ENCODE data around the gene XYLT1.
A peak's percentile ranks its signal among the peaks of the same experiment; 100 is the strongest.

XYLT1 gene

GRCh38 chr16:17231972-17232371 lies 238.8 kb downstream of the XYLT1 start:
- no peak for DNase-seq (ENCODE audit: low read depth in 3 of 3)

GRCh38 chr16:17230932-17231581 lies 239.7 kb downstream of the XYLT1 start:
- no peak for DNase-seq (ENCODE audit: low read depth in 3 of 3)

DNA sequence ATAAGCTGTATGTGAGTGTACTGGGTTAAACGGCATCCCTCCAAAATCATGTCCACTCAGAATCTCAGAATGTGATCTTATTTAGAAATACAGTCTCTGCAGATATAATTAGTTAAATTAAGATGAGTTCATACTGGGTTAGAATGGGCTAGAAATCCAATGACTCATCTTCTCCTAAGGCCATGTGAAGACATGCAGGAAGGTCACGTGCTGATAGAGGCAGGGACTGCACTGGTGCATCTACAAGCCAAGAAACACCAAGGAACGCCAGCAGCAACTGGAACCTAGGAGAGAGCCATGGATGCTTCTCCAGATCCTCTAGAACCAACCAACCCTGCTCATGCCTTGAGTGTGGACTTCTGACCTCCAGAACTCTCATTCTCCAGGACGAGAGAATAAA lies 241.0 kb downstream of the XYLT1 start:
- no peak for DNase-seq (ENCODE audit: low read depth in 3 of 3)

GRCh38 chr16:17229131-17229530 lies 241.6 kb downstream of the XYLT1 start:
- DNase-seq (ENCODE audit: low read depth in 3 of 3) = no peak

DNA sequence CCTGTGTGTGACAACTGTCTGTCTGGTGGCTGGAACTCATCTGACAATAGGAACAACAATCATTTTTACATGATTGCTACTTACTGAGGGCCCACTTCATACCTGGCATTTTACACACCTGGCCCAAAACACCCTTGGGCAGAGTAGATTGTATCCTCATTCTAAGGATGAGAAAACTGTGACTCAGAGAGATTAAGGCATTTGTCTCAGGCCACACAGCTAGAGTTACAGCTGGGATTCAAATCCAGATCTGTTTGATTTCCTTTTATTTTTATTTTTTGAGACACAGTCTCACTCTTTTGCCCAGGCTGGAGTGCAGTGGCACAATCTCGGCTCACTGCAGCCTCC lies 242.1 kb downstream of the XYLT1 start:
- no peak for DNase-seq (ENCODE audit: low read depth in 3 of 3)

DNA sequence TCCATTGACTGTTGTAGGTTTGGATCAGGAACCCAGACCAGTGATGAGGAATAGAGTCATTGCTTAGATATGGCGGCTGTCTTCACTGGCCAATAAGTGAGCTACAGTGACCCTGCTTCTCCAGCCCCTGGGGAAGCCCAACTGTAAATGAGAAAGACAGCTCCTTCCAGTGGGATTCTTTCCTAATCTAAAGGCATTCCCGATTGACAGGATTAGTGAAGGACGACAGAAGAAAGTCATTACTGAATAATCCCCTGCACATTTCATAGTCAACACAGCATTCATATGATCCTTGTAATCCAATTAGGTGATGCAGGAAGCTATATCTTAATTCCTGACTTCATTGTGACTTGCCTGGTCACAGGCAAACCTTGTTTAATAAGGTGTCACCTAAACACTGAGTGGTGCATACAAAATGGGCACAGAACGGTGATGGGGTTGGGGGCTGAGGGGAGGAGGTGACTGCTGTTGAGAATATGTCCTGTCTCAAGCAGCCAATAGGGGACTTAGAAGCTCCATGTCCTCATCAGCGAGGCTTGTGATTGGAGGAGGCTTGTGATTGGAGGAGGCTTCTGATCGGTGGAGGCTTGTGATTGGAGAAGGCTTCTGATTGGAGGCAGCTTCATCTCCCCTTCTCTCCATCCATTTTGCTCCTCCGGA lies 242.6 kb downstream of the XYLT1 start:
- DNase-seq (ENCODE audit: low read depth in 3 of 3) = no peak

- no peak for DNase-seq (ENCODE audit: low read depth in 3 of 3)
Observed at GRCh38 chr16:17227278-17227677, 243.5 kb downstream of the XYLT1 start.

DNA sequence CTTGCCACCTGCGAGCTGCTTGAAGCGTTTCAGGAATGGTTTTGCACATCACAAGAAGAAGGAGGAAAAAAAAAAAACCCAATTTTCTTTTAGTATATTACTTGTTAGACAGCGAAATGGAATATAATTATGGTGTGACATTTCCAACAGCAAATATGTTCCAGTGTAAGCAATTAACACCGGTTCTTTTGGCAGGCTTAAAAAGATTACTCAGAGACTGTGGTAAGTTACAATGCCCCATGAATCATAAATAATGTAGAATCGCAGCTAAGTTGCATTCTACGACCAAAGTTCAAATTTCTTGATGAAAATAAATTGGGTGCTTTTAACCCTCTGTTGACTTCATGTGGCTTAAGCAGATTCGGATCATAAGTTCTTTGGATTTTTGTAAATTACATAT lies 245.2 kb downstream of the XYLT1 start:
- no peak for DNase-seq (ENCODE audit: low read depth in 3 of 3)

DNA sequence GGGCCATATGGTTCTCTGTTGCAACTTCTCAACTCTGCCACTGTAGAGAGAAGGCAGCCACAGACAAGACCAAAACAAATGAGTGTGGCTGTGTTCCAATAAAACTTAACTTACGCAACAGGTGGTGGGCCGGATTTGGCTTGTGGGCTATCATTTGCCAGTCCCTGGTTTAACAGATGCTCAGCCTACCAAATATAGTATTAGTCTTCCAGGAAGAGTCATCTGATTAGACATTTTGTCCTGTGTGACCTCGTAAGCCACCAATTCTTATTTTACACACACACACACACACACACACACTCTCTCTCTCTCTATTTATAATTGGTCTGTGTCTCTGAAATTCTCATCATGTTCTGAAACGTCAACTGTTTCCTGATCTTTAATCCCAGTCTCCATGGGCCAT lies 245.9 kb downstream of the XYLT1 start:
- DNase-seq (ENCODE audit: low read depth in 3 of 3) = no peak

GRCh38 chr16:17224350-17224749 lies 246.4 kb downstream of the XYLT1 start:
- DNase-seq (ENCODE audit: low read depth in 3 of 3) = no peak

- DNase-seq (ENCODE audit: low read depth in 3 of 3) = no peak
Observed at GRCh38 chr16:17223576-17223975, 247.2 kb downstream of the XYLT1 start.

- no peak for DNase-seq (ENCODE audit: low read depth in 3 of 3)
Observed at GRCh38 chr16:17222871-17223401, 247.8 kb downstream of the XYLT1 start.

DNA sequence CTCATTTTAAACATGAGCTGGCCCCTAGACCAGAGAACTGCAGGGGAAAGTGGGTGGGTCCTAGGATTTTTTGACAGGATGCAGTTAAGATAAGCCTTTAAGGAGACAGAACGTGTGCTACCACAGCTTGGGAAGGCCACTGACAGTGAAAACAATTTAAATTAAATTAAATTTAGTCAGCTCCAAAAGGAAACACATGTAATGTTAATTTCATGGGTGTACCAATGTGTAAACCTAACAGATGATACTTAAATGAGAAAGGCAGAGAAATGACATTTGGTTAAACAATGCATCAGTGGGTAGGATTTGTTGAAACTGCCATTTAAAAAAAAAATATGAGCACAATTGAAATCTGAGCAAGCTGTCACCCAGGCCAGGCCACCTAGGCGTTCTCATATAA lies 250.8 kb downstream of the XYLT1 start:
- DNase-seq (ENCODE audit: low read depth in 3 of 3) = no peak

DNA sequence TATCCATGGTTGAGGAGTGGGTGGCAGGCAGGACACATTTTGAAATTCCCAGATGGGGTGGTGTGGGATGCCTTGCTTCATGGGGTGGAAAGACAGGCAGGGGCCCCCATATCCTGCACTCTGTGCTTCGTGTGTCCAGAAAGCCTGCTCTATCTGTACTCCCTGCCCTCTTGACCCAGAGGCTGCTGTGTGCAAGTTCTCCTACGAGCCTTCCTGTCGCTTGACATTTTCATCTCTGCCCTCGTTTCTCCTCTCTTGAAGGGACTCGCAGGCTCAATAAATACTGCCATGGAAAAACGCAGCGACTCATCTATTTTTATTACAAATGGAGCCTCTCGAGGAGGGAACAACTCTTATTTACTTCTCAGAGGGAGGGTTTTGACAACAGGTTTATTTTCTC lies 254.8 kb downstream of the XYLT1 start:
- no peak for DNase-seq (ENCODE audit: low read depth in 3 of 3)

DNA sequence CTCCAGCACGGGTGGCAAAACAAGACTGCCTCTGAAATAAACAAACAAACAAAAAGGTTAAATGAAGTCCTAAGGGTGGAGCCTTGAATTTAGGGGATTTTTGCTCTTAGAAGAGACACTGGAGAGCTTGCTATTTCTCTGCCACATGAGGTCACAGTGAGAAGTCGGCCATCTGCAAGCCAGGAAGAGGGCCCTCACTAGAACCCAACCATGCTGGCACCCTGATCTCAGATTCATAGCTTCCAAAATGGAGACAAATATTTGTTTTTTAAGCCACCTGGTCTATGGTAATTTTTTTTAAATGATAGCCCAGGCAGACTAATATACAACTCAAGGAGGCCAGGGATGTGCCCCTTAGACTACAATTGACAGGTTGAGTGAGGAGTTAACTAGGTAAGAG lies 255.5 kb downstream of the XYLT1 start:
- DNase-seq (ENCODE audit: low read depth in 3 of 3) = no peak

GRCh38 chr16:17213974-17214373 lies 256.8 kb downstream of the XYLT1 start:
- no peak for DNase-seq (ENCODE audit: low read depth in 3 of 3)

DNA sequence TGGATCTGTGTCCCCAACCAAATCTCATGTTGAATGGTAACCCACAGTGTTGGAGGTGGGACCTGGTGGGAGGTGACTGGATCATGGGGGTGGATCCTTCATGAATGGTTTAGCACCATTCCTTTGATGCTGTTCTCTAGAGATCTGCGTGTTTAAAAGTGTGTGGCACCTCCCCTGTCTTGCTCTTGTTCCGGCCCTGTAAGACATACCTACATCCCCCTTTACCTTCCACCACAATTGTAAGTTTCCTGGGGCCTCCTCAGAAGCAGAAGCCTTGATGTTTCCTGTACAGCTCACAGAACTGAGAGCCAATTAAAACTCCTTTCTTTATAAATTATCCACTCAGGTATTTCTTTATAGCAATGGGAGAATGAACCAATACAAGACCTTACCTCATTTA lies 257.7 kb downstream of the XYLT1 start:
- no peak for DNase-seq (ENCODE audit: low read depth in 3 of 3)

DNA sequence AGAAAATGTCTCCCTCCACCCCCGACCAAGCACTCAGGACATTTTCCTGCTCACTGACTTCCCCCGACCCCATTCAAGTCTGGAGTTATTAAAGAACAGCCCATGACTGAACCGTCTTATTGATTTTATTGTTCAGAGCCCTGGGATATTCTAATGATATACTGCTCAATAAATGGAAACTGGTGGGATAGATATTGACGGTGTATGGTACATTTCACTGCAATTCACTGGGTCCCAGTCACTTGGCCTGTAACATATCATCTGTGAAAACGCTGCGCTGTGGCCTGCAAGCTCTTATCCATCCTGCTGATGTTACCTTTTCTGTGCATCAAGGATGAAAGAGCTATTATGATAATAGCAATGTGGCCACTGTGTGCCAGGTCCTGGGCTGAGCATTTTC lies 258.2 kb downstream of the XYLT1 start:
- DNase-seq (ENCODE audit: low read depth in 3 of 3) = no peak

GRCh38 chr16:17211797-17212196 lies 259.0 kb downstream of the XYLT1 start:
- peak in 1 of 3 donors; percentile 12 for DNase-seq (ENCODE audit: low read depth in 3 of 3)

DNA sequence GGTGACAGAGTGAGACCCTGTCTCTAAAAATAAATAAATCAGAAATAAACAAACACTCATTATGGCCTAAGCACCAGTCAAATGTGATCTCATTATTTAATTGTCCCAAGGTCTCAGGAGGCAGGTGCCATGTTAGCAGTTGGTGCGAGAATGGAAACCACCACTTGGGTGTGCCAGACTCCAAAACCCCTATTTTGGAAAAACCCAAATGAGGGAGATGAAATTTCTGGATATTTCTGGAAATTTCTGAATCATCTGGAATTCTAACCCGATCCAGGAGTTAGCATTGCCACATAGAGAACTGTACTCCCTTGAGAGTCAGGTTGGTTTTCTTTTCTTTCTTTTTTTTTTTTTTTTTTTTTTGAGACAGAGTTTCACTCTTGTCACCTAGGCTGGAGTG lies 264.0 kb downstream of the XYLT1 start:
- DNase-seq (ENCODE audit: low read depth in 3 of 3) = no peak

DNA sequence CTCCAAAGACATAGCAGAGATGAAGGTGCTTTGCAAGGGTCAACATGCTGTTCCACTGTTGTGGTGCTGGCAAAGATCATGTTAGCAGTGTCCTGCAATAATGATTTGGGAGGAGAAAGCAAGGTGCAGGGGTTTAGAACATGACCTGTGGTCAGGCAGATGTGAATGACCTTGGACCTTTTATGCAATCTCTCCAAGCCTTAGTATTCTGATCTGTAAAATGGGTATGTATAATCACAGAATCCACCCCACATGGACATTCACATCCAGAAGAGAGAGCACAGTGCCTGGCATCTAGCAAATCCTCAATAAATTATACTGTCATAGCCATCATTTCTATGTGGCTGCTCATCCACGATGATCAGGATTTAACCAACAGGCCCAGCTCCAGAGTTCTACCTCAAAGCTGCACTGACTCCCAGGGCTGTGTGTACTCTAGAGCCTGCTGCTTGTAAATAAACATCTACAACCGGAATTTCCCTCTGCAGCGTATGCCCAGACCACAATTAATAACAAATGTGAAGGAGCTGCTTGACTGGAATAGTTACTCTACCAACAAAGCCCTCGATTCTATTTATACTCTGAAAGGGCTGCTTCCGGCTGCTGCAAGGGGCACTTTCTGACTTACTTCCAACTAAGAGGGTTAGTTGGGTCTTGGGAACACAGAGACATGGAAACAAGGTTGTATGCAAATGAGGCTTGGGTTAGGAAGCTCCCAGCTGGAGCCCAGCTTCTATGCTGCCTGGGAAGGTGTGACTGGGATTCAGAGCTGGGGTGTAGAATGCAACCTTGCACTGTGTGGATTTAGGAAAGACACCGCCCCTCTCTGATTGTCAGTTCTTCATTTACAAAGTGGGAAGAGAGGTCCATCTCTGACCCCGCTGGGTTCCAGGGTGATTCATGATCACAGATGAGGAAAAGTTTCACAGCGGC lies 265.2 kb downstream of the XYLT1 start:
- DNase-seq (ENCODE audit: low read depth in 3 of 3) = no peak

DNA sequence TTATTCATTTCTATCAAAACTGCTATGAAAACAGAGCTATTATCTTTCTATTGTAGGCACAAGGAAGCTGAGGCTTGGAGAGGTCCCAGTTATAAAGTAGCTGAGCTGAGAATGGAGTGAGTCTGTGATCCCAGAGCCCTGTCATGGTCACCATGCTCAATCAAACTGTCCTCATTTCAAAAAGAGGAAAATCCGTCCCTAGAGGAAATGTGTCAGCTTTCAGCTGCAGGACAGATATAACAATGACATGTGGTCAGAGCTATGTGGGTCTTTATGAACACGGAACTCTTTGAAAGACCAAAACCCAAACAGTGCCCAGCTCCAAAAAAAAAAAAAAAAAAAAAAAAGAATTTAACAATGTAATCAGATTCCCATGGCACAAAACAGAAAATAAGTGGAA lies 266.1 kb downstream of the XYLT1 start:
- DNase-seq (ENCODE audit: low read depth in 3 of 3) = no peak

DNA sequence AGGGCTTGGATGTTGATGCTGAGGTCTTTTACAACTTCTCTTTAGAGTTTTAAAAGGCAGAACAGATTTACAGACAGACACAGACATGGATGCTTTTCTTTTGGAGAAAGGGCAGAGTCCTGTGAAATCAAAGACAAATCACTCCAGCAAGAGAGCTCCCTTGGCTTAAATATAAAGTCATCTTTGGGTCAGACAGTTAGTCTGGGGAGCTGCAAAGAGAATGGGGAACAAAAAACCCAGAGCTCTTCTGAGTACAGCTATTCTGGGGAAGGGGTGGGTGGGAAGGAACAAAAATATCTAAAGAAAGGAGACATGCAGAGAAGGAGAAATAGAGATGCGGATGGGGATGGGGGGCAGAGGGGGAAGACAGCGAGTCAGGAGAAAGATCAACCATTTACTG lies 266.6 kb downstream of the XYLT1 start:
- no peak for DNase-seq (ENCODE audit: low read depth in 3 of 3)
